ACC112 (cell line): ENCODE results near the gene PLCL1.

ENCODE experiments used
- H2AFZ ChIP-seq: fragments of 200-600 bp; sonication (generic); one replicate; pipeline ENCODE4 v1.6.0; 2017; ENCODE audit warnings: antibody characterized with exemption, low read length; ENCODE audit not compliant: unreplicated experiment
- H3K27ac ChIP-seq: fragments of 200-600 bp; sonication (generic); 2 replicates; pipeline ENCODE4 v1.5.1; 2014; ENCODE audit warnings: low read depth, mild to moderate bottlenecking, antibody characterized with exemption, low read length, moderate library complexity
- H3K27me3 ChIP-seq: fragments of 200-600 bp; sonication (generic); 2 replicates; pipeline ENCODE4 v1.6.1; 2014; ENCODE audit warnings: mild to moderate bottlenecking, antibody characterized with exemption, low read length, moderate library complexity, mixed read lengths; ENCODE audit not compliant: insufficient read depth
- H3K36me3 ChIP-seq: fragments of 200-600 bp; sonication (generic); 2 replicates; pipeline ENCODE4 v1.6.1; 2016; ENCODE audit warnings: mild to moderate bottlenecking, antibody characterized with exemption, low read length, moderate library complexity, mixed read lengths; ENCODE audit not compliant: insufficient read depth
- H3K4me1 ChIP-seq: fragments of 200-600 bp; sonication (generic); one replicate; pipeline ENCODE4 v1.6.1; 2016; ENCODE audit warnings: low read length, mixed read lengths; ENCODE audit not compliant: insufficient read depth, unreplicated experiment, control insufficient read depth
- H3K4me3 ChIP-seq: fragments of 200-600 bp; sonication (generic); 2 replicates; pipeline ENCODE4 v1.5.1; 2014; ENCODE audit warnings: mild to moderate bottlenecking, low read depth, low read length
- H3K79me2 ChIP-seq: fragments of 200-600 bp; sonication (generic); one replicate; pipeline ENCODE4 v1.6.0; 2016; ENCODE audit warnings: low read length; ENCODE audit not compliant: control insufficient read depth, unreplicated experiment, insufficient read depth

The PLCL1 gene

DNA sequence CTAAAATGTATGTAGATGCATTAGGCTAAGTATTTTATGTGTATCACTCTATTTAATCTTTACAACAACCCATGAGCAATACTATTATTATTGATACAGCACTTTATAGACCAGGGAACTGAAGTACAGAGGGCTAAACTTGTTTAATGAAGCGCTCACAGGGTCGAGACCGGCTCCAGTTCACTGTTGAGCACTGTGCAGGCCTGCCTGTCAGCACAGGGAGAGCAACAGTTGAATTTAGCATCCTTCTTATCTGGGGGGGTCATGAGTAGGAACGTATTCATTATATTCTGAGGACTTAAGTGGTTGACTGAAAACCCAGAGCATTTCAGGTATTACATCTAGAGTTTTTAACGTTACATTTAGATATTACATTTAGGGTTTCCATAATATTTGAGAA, 120.1 kb downstream of the PLCL1 start:
- no peaks in the 10 kb centered on the region for H3K79me2 ChIP-seq
- H3K27me3 ChIP-seq = no peaks in the 10 kb centered on the region
- no peak overlapping the region for H3K4me3 ChIP-seq
- peaks cover 20% of the 10 kb centered on the region for H3K4me1 ChIP-seq
- no peaks in the 10 kb centered on the region for H3K36me3 ChIP-seq
- H3K27ac ChIP-seq = no peak overlapping the region
- H2AFZ ChIP-seq = no peak overlapping the region

GRCh38 chr2:197925204-197925603, 120.8 kb downstream of the PLCL1 start:
- H3K4me1 ChIP-seq = peaks cover 20% of the 10 kb centered on the region
- no peaks in the 10 kb centered on the region for H3K79me2 ChIP-seq
- no peaks in the 10 kb centered on the region for H3K27me3 ChIP-seq
- no peak overlapping the region for H3K27ac ChIP-seq
- no peak overlapping the region for H3K4me3 ChIP-seq
- H3K36me3 ChIP-seq = no peaks in the 10 kb centered on the region
- no peak overlapping the region for H2AFZ ChIP-seq

DNA sequence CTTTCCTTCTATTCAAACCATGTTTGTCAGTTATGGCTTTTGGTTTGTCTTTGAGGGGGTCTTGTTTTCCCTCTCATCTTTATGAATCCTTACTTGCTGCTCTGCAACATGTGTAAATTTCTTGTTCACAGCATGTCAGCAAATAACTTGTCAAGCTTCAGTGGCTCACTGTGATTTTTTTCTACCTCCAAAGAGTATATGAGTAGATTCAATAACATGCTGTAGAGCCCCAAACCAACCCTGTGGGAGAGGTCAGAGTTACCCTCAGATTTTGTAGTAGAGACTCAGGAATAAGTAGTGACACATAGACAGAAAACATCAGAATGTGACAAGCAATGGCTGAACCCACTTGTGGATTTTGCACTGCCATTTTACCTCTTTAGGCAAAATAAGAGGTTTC, 121.6 kb downstream of the PLCL1 start:
- Histone ChIP-seq H3K27me3 (no peaks in the 10 kb centered on the region), H3K4me1 (peaks cover 20% of the 10 kb centered on the region), H3K27ac (no peak overlapping the region), H3K36me3 (no peaks in the 10 kb centered on the region), H3K79me2 (no peaks in the 10 kb centered on the region), H2AFZ (no peak overlapping the region), H3K4me3 (no peak overlapping the region)

DNA sequence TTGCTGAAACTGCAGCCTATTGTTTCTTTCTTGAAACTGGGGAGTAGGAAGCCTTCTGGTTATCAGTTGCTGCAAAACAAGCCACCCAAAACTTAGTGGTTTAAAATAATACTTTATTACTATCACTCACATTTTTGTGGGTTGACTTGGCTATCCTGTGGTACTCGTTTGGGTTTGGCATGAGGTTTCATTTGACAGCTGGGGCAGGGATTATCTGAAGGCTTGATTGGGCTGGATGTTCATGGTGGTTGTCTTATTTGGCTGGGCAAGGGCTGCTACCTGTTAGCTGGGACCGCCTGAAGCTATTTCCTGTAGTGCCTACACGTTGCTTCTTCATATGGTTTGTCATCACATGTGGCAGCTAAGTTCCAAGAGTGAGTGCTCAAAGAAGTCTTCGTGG, 122.3 kb downstream of the PLCL1 start:
- no peaks in the 10 kb centered on the region for H3K79me2 ChIP-seq
- no peak overlapping the region for H3K27ac ChIP-seq
- no peaks in the 10 kb centered on the region for H3K27me3 ChIP-seq
- no peaks in the 10 kb centered on the region for H3K36me3 ChIP-seq
- peaks cover 20% of the 10 kb centered on the region for H3K4me1 ChIP-seq
- H3K4me3 ChIP-seq = no peak overlapping the region
- no peak overlapping the region for H2AFZ ChIP-seq

DNA sequence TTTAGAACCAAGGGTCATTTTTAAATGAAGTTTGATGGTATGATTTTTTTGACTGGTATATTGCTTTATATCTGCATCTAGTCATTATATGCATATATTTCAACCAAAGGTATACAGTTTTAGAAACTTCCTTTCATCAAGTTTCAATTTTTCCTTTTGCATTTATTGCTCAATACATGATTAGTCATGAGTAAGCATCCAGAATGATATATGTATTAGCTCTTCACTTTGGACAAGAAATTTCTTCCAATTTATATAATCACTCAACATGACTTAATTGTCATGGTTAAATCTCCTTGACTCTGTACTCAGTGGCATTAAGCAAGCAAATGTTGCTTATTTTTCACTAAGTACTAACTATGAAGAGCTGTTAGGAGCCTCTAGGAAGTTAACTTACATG, 123.6 kb downstream of the PLCL1 start:
- Histone ChIP-seq H3K36me3 (no peaks in the 10 kb centered on the region), H3K4me1 (peaks cover 20% of the 10 kb centered on the region), H3K27ac (no peak overlapping the region), H3K4me3 (no peak overlapping the region), H2AFZ (no peak overlapping the region), H3K79me2 (no peaks in the 10 kb centered on the region), H3K27me3 (no peaks in the 10 kb centered on the region)

- H3K36me3 ChIP-seq = no peaks in the 10 kb centered on the region
- H3K4me3 ChIP-seq = no peak overlapping the region
- peaks cover 20% of the 10 kb centered on the region for H3K4me1 ChIP-seq
- no peak overlapping the region for H3K27ac ChIP-seq
- no peaks in the 10 kb centered on the region for H3K79me2 ChIP-seq
- no peaks in the 10 kb centered on the region for H3K27me3 ChIP-seq
- no peak overlapping the region for H2AFZ ChIP-seq
Measured at GRCh38 chr2:197929008-197929885, 124.9 kb downstream of the PLCL1 start.

GRCh38 chr2:197929886-197930227, 125.5 kb downstream of the PLCL1 start:
- no peak overlapping the region for H3K4me3 ChIP-seq
- peaks cover 20% of the 10 kb centered on the region for H3K4me1 ChIP-seq
- no peaks in the 10 kb centered on the region for H3K27me3 ChIP-seq
- no peaks in the 10 kb centered on the region for H3K36me3 ChIP-seq
- no peak overlapping the region for H3K27ac ChIP-seq
- H3K79me2 ChIP-seq = no peaks in the 10 kb centered on the region
- no peak overlapping the region for H2AFZ ChIP-seq

DNA sequence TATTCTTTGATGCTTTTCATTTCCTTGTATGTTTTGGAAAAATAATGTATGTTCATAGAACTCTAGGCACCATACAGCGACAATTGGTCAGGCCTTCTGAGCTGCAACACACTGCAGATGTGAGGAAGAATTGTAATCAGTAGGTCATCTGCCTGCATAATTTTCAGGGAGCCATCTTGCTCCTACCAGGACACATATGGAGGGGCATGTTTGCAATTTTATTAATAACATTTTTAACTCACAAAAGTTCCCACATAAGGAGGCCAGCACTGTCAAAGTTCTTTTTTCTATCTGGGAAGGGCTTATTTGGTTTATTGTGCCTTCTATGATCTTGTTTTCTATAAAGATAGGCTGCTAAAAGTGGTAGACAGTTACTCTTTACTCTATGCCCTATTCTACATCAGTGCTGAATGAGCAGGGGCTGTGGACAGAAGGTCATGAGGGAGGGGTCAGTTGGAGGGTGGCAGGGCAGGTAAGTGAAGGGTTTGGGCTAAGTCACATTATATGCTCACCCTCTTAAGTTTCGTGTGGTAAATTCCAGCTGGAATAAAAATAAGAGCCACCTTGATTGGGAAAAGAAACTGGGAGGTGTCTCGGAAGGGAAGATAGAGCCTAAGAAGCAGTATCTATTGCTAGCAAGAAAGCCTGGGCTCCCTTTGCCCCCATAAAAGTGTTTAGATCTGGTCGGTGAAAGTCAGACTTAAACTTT, 126.3 kb downstream of the PLCL1 start:
- H3K36me3 ChIP-seq = no peaks in the 10 kb centered on the region
- H3K27me3 ChIP-seq = no peaks in the 10 kb centered on the region
- no peaks in the 10 kb centered on the region for H3K79me2 ChIP-seq
- no peak overlapping the region for H3K4me3 ChIP-seq
- peaks cover 20% of the 10 kb centered on the region for H3K4me1 ChIP-seq
- H3K27ac ChIP-seq = no peak overlapping the region
- no peak overlapping the region for H2AFZ ChIP-seq

GRCh38 chr2:197931661-197932312, 127.4 kb downstream of the PLCL1 start:
- no peak overlapping the region for H3K4me3 ChIP-seq
- H3K4me1 ChIP-seq = peaks cover 18% of the 10 kb centered on the region
- H3K79me2 ChIP-seq = no peaks in the 10 kb centered on the region
- no peaks in the 10 kb centered on the region for H3K36me3 ChIP-seq
- H3K27ac ChIP-seq = no peak overlapping the region
- no peak overlapping the region for H2AFZ ChIP-seq
- H3K27me3 ChIP-seq = no peaks in the 10 kb centered on the region

DNA sequence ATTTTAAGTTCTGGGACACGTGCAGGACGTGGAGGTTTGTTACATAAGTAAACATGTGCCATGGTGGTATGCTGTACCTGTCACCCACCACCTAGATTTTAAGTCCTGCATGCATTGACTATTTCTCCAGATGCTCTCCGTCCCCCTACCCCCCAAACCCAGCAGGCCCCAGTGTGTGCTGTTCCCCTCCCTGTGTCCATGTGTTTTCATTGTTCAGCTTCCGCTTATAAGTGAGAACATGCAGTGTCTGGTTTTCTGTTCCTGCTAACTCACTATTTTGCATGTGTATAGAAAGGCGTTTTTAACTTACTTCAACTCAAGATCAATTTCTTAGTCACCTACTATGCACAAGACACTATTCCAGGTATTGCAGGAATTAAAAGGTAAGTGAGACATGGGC, 128.0 kb downstream of the PLCL1 start:
- no peak overlapping the region for H3K4me3 ChIP-seq
- no peaks in the 10 kb centered on the region for H3K36me3 ChIP-seq
- peaks cover 12% of the 10 kb centered on the region for H3K4me1 ChIP-seq
- no peaks in the 10 kb centered on the region for H3K27me3 ChIP-seq
- H3K79me2 ChIP-seq = no peaks in the 10 kb centered on the region
- no peak overlapping the region for H2AFZ ChIP-seq
- H3K27ac ChIP-seq = no peak overlapping the region
